HEK293 (cell line): ENCODE results near the gene SLC4A11.

Experiments used
- CTCF ChIA-PET: fragments of 350-600 bp; formaldehyde crosslinking; extraction: SDS; loops from one replicate; lab custom pipeline; 2021; ENCODE audit warnings: antibody characterized with exemption; lab: Yijun Ruan, JAX
- POLR2A ChIA-PET: fragments of 300-600 bp; formaldehyde crosslinking; extraction: SDS; loops from one replicate; lab custom pipeline; 2020; ENCODE audit warnings: antibody characterized with exemption, inconsistent platforms; lab: Yijun Ruan, JAX
- H3K27ac ChIP-seq: fragments of 200-500 bp; sonication (Bioruptor generic); 2 replicates; pipeline ENCODE4 v1.5.1; 2014; ENCODE audit warnings: low read depth, low read length, control low read depth, inconsistent platforms; ENCODE audit errors: extremely low read depth
- H3K36me3 ChIP-seq, 2 experiments: fragments of 200-500 bp in 1 of 2; sonication (Bioruptor generic) in 1 of 2; 1 replicate in 1 of 2; 2 replicates in 1 of 2; pipeline ENCODE4 v1.5.1; 2014 to 2017; ENCODE audit warnings: inconsistent platforms in 2 of 2, low read length in 2 of 2; ENCODE audit not compliant: control insufficient read depth in 2 of 2, insufficient read depth in 1 of 2
- H3K4me1 ChIP-seq: fragments of 200-500 bp; sonication (Bioruptor generic); 2 replicates; pipeline ENCODE4 v1.5.1; 2014; ENCODE audit warnings: mild to moderate bottlenecking, low read length, inconsistent platforms; ENCODE audit not compliant: control insufficient read depth, insufficient read depth
- H3K4me3 ChIP-seq: 2 replicates; pipeline ENCODE4 v1.5.1; 2011; ENCODE audit warnings: low read depth, mild to moderate bottlenecking, control low read depth, low read length, moderate library complexity
- H3K9me3 ChIP-seq: fragments of 200-500 bp; sonication (Bioruptor generic); 2 replicates; pipeline ENCODE4 v1.5.1; 2014; ENCODE audit warnings: low read depth, low read length, inconsistent platforms; ENCODE audit not compliant: control insufficient read depth, insufficient read depth
- BCL11A ChIP-seq: fragments of 450-650 bp; formaldehyde crosslinking; IDR thresholded peaks from 2 replicates; pipeline ENCODE4 v1.5.1; 2016; ENCODE audit warnings: low read depth, missing biosample characterization, missing genetic modification characterization
- EGR2 ChIP-seq: fragments of 450-650 bp; formaldehyde crosslinking; IDR thresholded peaks from 2 replicates; pipeline ENCODE4 v1.5.1; 2016; ENCODE audit warnings: low read depth, missing biosample characterization, missing genetic modification characterization
- HOXA7 ChIP-seq: sonication (generic); formaldehyde crosslinking; IDR thresholded peaks from 2 replicates; pipeline ENCODE4 v1.8.1; 2022; ENCODE audit warnings: missing genetic modification reagents, borderline replicate concordance
- SALL2 ChIP-seq: fragments of 450-650 bp; formaldehyde crosslinking; IDR thresholded peaks from 2 replicates; pipeline ENCODE4 v1.5.0; 2017; ENCODE audit warnings: missing biosample characterization, mild to moderate bottlenecking, missing genetic modification characterization, borderline replicate concordance
- SCRT2 ChIP-seq: fragments of 450-650 bp; formaldehyde crosslinking; IDR thresholded peaks from 2 replicates; pipeline ENCODE4 v1.5.1; 2016; ENCODE audit warnings: missing biosample characterization, missing genetic modification characterization
- ZNF112 ChIP-seq: fragments of 450-650 bp; formaldehyde crosslinking; IDR thresholded peaks from 2 replicates; pipeline ENCODE4 v1.5.0; 2017; ENCODE audit warnings: missing biosample characterization, missing genetic modification characterization
- ZNF133 ChIP-seq: fragments of 450-650 bp; formaldehyde crosslinking; IDR thresholded peaks from 2 replicates; pipeline ENCODE4 v1.5.1; 2016; ENCODE audit warnings: missing biosample characterization, missing genetic modification characterization
- ZNF23 ChIP-seq: fragments of 450-650 bp; formaldehyde crosslinking; IDR thresholded peaks from 2 replicates; pipeline ENCODE4 v1.5.1; 2016; ENCODE audit warnings: missing biosample characterization, missing genetic modification characterization, borderline replicate concordance
- ZNF248 ChIP-seq: fragments of 450-650 bp; formaldehyde crosslinking; IDR thresholded peaks from 2 replicates; pipeline ENCODE4 v1.5.1; 2017; ENCODE audit warnings: missing biosample characterization, missing genetic modification characterization
- ZNF302 ChIP-seq: fragments of 450-650 bp; formaldehyde crosslinking; IDR thresholded peaks from 2 replicates; pipeline ENCODE4 v1.5.1; 2016; ENCODE audit warnings: missing biosample characterization, missing genetic modification characterization, low read depth
- ZNF37A ChIP-seq: fragments of 450-650 bp; IDR thresholded peaks from 2 replicates; pipeline ENCODE4 v1.5.1; 2018; ENCODE audit warnings: missing biosample characterization, missing genetic modification characterization
- ZNF521 ChIP-seq: fragments of 450-650 bp; formaldehyde crosslinking; IDR thresholded peaks from 2 replicates; pipeline ENCODE4 v1.5.1; 2017; ENCODE audit warnings: missing biosample characterization, mild to moderate bottlenecking, missing genetic modification characterization
- ZNF660 ChIP-seq: fragments of 450-650 bp; IDR thresholded peaks from 2 replicates; pipeline ENCODE4 v1.5.1; 2018; ENCODE audit warnings: missing biosample characterization, mild to moderate bottlenecking, missing genetic modification characterization
- TF ChIP-seq, protein P1 (sequence below): fragments of 450-650 bp; formaldehyde crosslinking; IDR thresholded peaks from 2 replicates; pipeline ENCODE4 v1.5.1; 2017; ENCODE audit warnings: missing biosample characterization, missing genetic modification characterization
- TF ChIP-seq, protein P2 (sequence below): fragments of 450-650 bp; formaldehyde crosslinking; IDR thresholded peaks from 2 replicates; pipeline ENCODE4 v1.5.1; 2016; ENCODE audit warnings: missing biosample characterization, missing genetic modification characterization
- TF ChIP-seq, protein P3 (sequence below): fragments of 450-650 bp; formaldehyde crosslinking; IDR thresholded peaks from 2 replicates; pipeline ENCODE4 v1.5.1; 2016; ENCODE audit warnings: missing biosample characterization, missing genetic modification characterization, borderline replicate concordance

The SLC4A11 gene

DNA sequence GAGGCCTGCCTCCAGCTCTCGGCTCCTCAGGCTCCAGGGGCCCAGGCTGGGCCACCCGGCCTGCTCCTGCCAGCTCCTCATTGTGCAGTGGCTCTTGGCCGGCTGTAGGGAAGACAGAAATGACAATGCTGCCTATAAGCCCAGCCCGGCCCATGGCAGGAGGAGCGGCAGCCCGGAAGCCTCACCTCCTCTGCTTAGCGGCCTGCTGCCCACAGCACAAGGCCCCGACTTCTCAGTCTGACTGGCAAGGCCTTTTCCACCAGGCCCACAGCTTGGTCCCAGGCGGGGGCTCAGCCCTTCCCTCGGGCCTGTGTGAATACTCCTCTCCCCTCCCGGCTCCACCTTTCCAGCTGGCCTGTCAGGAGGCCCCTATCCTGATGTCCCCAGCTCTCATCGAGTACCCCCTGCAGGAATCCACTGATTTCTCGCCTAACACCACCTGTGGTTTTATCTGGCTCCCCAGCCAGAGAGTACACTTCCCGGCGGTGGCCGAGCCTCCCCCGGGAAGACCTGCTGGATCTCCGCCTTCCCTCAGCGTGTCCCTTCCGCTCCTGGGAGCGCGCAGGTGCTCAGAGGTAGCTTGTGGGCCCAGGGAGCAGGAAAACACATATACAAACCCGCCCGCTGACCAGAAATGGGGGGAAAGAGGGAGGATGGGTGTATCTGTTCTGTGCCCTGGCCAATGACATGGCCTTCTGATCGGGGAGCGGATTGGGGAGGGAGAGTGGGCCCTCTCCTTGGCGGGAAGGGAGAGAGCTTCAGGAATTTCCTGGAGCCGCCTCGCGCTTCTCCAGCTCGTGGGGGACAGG lies 35.5 kb downstream of the SLC4A11 start (continued):
- TF ChIP-seq, protein P1, sequence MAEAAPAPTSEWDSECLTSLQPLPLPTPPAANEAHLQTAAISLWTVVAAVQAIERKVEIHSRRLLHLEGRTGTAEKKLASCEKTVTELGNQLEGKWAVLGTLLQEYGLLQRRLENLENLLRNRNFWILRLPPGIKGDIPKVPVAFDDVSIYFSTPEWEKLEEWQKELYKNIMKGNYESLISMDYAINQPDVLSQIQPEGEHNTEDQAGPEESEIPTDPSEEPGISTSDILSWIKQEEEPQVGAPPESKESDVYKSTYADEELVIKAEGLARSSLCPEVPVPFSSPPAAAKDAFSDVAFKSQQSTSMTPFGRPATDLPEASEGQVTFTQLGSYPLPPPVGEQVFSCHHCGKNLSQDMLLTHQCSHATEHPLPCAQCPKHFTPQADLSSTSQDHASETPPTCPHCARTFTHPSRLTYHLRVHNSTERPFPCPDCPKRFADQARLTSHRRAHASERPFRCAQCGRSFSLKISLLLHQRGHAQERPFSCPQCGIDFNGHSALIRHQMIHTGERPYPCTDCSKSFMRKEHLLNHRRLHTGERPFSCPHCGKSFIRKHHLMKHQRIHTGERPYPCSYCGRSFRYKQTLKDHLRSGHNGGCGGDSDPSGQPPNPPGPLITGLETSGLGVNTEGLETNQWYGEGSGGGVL (tag by site-specific recombination): peak; percentile 90
- TF ChIP-seq, protein P2, sequence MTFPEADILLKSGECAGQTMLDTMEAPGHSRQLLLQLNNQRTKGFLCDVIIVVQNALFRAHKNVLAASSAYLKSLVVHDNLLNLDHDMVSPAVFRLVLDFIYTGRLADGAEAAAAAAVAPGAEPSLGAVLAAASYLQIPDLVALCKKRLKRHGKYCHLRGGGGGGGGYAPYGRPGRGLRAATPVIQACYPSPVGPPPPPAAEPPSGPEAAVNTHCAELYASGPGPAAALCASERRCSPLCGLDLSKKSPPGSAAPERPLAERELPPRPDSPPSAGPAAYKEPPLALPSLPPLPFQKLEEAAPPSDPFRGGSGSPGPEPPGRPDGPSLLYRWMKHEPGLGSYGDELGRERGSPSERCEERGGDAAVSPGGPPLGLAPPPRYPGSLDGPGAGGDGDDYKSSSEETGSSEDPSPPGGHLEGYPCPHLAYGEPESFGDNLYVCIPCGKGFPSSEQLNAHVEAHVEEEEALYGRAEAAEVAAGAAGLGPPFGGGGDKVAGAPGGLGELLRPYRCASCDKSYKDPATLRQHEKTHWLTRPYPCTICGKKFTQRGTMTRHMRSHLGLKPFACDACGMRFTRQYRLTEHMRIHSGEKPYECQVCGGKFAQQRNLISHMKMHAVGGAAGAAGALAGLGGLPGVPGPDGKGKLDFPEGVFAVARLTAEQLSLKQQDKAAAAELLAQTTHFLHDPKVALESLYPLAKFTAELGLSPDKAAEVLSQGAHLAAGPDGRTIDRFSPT (tag by site-specific recombination): no peak
- TF ChIP-seq, protein P3, sequence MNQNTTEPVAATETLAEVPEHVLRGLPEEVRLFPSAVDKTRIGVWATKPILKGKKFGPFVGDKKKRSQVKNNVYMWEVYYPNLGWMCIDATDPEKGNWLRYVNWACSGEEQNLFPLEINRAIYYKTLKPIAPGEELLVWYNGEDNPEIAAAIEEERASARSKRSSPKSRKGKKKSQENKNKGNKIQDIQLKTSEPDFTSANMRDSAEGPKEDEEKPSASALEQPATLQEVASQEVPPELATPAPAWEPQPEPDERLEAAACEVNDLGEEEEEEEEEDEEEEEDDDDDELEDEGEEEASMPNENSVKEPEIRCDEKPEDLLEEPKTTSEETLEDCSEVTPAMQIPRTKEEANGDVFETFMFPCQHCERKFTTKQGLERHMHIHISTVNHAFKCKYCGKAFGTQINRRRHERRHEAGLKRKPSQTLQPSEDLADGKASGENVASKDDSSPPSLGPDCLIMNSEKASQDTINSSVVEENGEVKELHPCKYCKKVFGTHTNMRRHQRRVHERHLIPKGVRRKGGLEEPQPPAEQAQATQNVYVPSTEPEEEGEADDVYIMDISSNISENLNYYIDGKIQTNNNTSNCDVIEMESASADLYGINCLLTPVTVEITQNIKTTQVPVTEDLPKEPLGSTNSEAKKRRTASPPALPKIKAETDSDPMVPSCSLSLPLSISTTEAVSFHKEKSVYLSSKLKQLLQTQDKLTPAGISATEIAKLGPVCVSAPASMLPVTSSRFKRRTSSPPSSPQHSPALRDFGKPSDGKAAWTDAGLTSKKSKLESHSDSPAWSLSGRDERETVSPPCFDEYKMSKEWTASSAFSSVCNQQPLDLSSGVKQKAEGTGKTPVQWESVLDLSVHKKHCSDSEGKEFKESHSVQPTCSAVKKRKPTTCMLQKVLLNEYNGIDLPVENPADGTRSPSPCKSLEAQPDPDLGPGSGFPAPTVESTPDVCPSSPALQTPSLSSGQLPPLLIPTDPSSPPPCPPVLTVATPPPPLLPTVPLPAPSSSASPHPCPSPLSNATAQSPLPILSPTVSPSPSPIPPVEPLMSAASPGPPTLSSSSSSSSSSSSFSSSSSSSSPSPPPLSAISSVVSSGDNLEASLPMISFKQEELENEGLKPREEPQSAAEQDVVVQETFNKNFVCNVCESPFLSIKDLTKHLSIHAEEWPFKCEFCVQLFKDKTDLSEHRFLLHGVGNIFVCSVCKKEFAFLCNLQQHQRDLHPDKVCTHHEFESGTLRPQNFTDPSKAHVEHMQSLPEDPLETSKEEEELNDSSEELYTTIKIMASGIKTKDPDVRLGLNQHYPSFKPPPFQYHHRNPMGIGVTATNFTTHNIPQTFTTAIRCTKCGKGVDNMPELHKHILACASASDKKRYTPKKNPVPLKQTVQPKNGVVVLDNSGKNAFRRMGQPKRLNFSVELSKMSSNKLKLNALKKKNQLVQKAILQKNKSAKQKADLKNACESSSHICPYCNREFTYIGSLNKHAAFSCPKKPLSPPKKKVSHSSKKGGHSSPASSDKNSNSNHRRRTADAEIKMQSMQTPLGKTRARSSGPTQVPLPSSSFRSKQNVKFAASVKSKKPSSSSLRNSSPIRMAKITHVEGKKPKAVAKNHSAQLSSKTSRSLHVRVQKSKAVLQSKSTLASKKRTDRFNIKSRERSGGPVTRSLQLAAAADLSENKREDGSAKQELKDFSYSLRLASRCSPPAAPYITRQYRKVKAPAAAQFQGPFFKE: no peak

DNA sequence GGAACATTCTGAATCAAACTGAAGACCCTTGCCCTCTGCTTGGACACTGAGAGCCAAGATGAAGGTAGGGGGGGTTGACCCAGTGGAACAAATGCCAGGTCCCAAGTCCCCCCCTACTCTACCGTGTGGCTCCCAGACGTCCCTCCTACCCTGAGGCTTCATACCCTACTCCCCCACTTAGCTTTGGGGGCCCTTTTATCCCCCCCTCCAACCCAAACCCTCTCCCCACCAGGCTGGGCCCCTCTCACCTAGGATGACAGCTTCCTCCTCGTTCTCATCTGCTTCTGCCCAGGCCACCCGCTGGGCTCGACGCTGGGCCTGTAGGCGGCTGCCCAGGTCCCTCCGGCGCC lies 36.0 kb downstream of the SLC4A11 start:
- ChIA-PET POLR2A (interaction anchor here (0.6 to 1.8 kb wide), 8 partner anchors 12 to 43 kb away, joined by 3 to 11 read pairs (median 4); partner anchors contain the start of genes FASTKD5, LZTS3 and UBOX5), CTCF (interaction anchor here (0.5 to 1.0 kb wide), 5 partner anchors 15 to 332 kb away, joined by 3 to 5 read pairs (median 3); no protein-coding TSS in a partner anchor)
- Histone ChIP-seq H3K9me3 (no peaks in the 10 kb centered on the region), H3K4me1 (peaks cover 3% of the 10 kb centered on the region; the same call in 1 of the 2 replicates), H3K27ac (peak overlapping the region; percentile 96), H3K4me3 (peak overlapping the region; percentile 89), H3K36me3 (peaks cover 34 to 39% of the 10 kb centered on the region in 2 experiments; a peak in 2 of 3 replicates)
- no peak for TF ChIP-seq ZNF302
- TF ChIP-seq, protein P3: no peak
- no peak for TF ChIP-seq ZNF133
- no peak for TF ChIP-seq SCRT2 (tag by site-specific recombination)
- TF ChIP-seq SALL2 (tag by site-specific recombination): no peak
- no peak for TF ChIP-seq ZNF248
- TF ChIP-seq BCL11A (tag by site-specific recombination): no peak
- no peak for TF ChIP-seq ZNF23 (tag by site-specific recombination)
- no peak for TF ChIP-seq ZNF660 (tag by site-specific recombination)
- no peak for TF ChIP-seq ZNF521 (tag by site-specific recombination)
- no peak for TF ChIP-seq HOXA7 (CRISPR knock-in tag)
- 0 out of 2 replicates have a peak, but pooled peaks have one; percentile 43 for TF ChIP-seq EGR2 (tag by site-specific recombination)
- TF ChIP-seq ZNF37A: no peak
- TF ChIP-seq ZNF112 (tag by site-specific recombination): no peak
- TF ChIP-seq, protein P1 (tag by site-specific recombination): peak; percentile 84
